H1 (cell line): ENCODE data around the gene KPNA3. TPM values are rescaled to one million over a fixed set of nuclear protein-coding genes. Genes with fewer than 3 reads are reported as not detected.

Experiments used
- CTCF ChIA-PET: fragments of 300-600 bp; sonication (Branson Sonifier 250); formaldehyde crosslinking; loops from one replicate; lab custom pipeline; 2021; ENCODE audit not compliant: partially characterized antibody; lab: Charles Lee
- POLR2A ChIA-PET: fragments of 300-600 bp; sonication (Branson Sonifier 250); formaldehyde crosslinking; loops from one replicate; lab custom pipeline; 2021; ENCODE audit warnings: inconsistent platforms; ENCODE audit not compliant: partially characterized antibody; lab: Charles Lee
- DNase-seq, 2 experiments: peaks; one replicate each; pipeline versions ENCODE4 v3.0.0 to v3.0.0-alpha.2; 2010 to 2022; ENCODE audit warnings: low spot score in 2 of 2, low read depth in 1 of 2, mixed read lengths in 1 of 2
- FAIRE-seq: peaks from 2 replicates; lab custom pipeline; 2011; peaks lifted over from hg19 to GRCh38; lab: Jason Lieb, UNC
- H2AFZ ChIP-seq: 2 replicates; pipeline ENCODE4 v1.8.1; 2012; ENCODE audit warnings: low read length, inconsistent platforms
- H2AK5ac ChIP-seq: 2 replicates; pipeline ENCODE4 v1.6.1; 2013; ENCODE audit warnings: low read depth, low read length
- H2BK120ac ChIP-seq: replicated peaks from 2 replicates; pipeline ENCODE3; 2013; ENCODE audit warnings: low read depth, low read length, inconsistent platforms
- H2BK12ac ChIP-seq: 2 replicates; pipeline ENCODE4 v1.6.1; 2013; ENCODE audit warnings: low read depth, low read length
- H2BK15ac ChIP-seq: 2 replicates; pipeline ENCODE4 v1.6.1; 2013; ENCODE audit warnings: low read length
- H2BK20ac ChIP-seq: 2 replicates; pipeline ENCODE4 v1.6.1; 2013; ENCODE audit warnings: low read length
- H2BK5ac ChIP-seq: 2 replicates; pipeline ENCODE4 v1.6.1; 2013; ENCODE audit warnings: low read depth, low read length
- H3K14ac ChIP-seq: 2 replicates; pipeline ENCODE4 v1.6.1; 2013; ENCODE audit warnings: inconsistent platforms; ENCODE audit not compliant: insufficient read length
- H3K18ac ChIP-seq: 2 replicates; pipeline ENCODE4 v1.6.1; 2013; ENCODE audit warnings: low read length; ENCODE audit errors: extremely low read depth
- H3K23ac ChIP-seq: 2 replicates; pipeline ENCODE4 v1.6.1; 2013; ENCODE audit warnings: inconsistent platforms; ENCODE audit not compliant: insufficient read length
- H3K23me2 ChIP-seq: 2 replicates; pipeline ENCODE4 v1.6.1; 2013; ENCODE audit warnings: low read depth, low read length
- H3K27ac ChIP-seq: 2 replicates; pipeline ENCODE4 v1.6.1; 2011; ENCODE audit warnings: low read depth, low read length, inconsistent platforms
- H3K27me3 ChIP-seq, 4 experiments: replicated peaks in 1 of 4; 1 replicate in 1 of 4; 2 replicates in 3 of 4; pipeline versions ENCODE4 v1.6.1 to v1.8.1; 2011 to 2013; ENCODE audit warnings: low read length in 3 of 4, mild to moderate bottlenecking in 3 of 4, inconsistent platforms in 2 of 4, mixed read lengths in 2 of 4, moderate library complexity in 1 of 4; ENCODE audit not compliant: control insufficient read depth in 3 of 4, insufficient read depth in 3 of 4; ENCODE audit errors: extremely low read depth in 1 of 4
- H3K36me3 ChIP-seq, 4 experiments: 2 replicates each; pipeline versions ENCODE4 v1.6.1 to v1.8.1; 2011 to 2013; ENCODE audit warnings: mild to moderate bottlenecking in 4 of 4, low read length in 3 of 4, moderate library complexity in 2 of 4, control low read depth in 1 of 4, inconsistent platforms in 1 of 4; ENCODE audit not compliant: insufficient read depth in 4 of 4, control insufficient read depth in 2 of 4
- H3K4ac ChIP-seq: replicated peaks from 2 replicates; pipeline ENCODE3; 2013; ENCODE audit warnings: low read length, low read depth, mixed read lengths, inconsistent platforms; ENCODE audit not compliant: insufficient read length
- H3K4me1 ChIP-seq, 4 experiments: replicated peaks in 1 of 4; 1 replicate in 1 of 4; 2 replicates in 3 of 4; pipeline versions ENCODE4 v1.6.1 to v1.8.1; 2011 to 2013; ENCODE audit warnings: low read length in 3 of 4, inconsistent platforms in 2 of 4, mixed read lengths in 1 of 4; ENCODE audit not compliant: insufficient read depth in 4 of 4, control insufficient read depth in 3 of 4
- H3K4me2 ChIP-seq, 2 experiments: 2 replicates each; pipeline versions ENCODE4 v1.6.1 to v1.8.1; 2011 to 2013; ENCODE audit warnings: low read depth in 2 of 2, low read length in 2 of 2, control low read depth in 1 of 2, inconsistent platforms in 1 of 2, mild to moderate bottlenecking in 1 of 2; ENCODE audit not compliant: insufficient read depth in 1 of 2
- H3K4me3 ChIP-seq, 4 experiments: fragments of 200-600, 300-600 bp in 1 of 4; sonication (generic), shearing (Covaris generic), sonication (Bioruptor Twin) in 1 of 4; 2 replicates each; pipeline versions ENCODE4 v1.5.1 to v1.8.1; 2011 to 2016; ENCODE audit warnings: low read length in 4 of 4, low read depth in 3 of 4, control low read depth in 2 of 4, inconsistent platforms in 2 of 4, mild to moderate bottlenecking in 2 of 4, mixed read lengths in 1 of 4, moderate library complexity in 1 of 4; ENCODE audit not compliant: insufficient read depth in 2 of 4; ENCODE audit errors: extremely low read depth in 1 of 4
- H3K56ac ChIP-seq: replicated peaks from 2 replicates; pipeline ENCODE3; 2013; ENCODE audit warnings: low read depth, mild to moderate bottlenecking, mixed read lengths, low read length, inconsistent platforms; ENCODE audit not compliant: insufficient read length
- H3K79me1 ChIP-seq: 2 replicates; pipeline ENCODE4 v1.6.1; 2013; ENCODE audit warnings: low read depth, low read length, control low read depth
- H3K79me2 ChIP-seq, 2 experiments: 2 replicates each; pipeline versions ENCODE4 v1.6.1 to v1.8.1; 2012 to 2013; ENCODE audit warnings: low read length in 2 of 2, mild to moderate bottlenecking in 2 of 2, inconsistent platforms in 1 of 2; ENCODE audit not compliant: insufficient read depth in 2 of 2, control insufficient read depth in 1 of 2
- H3K9ac ChIP-seq, 4 experiments: replicated peaks in 1 of 4; 1 replicate in 1 of 4; 2 replicates in 3 of 4; pipeline versions ENCODE4 v1.6.1 to v1.8.1; 2011 to 2013; ENCODE audit warnings: low read depth in 3 of 4, low read length in 3 of 4, control low read depth in 2 of 4, mild to moderate bottlenecking in 2 of 4, moderate library complexity in 2 of 4, inconsistent platforms in 1 of 4; ENCODE audit errors: extremely low read depth in 1 of 4
- H3K9me3 ChIP-seq, 2 experiments: 2 replicates each; pipeline versions ENCODE4 v1.6.1 to v1.8.1; 2012 to 2013; ENCODE audit warnings: mild to moderate bottlenecking in 2 of 2, moderate library complexity in 2 of 2, control low read depth in 1 of 2, inconsistent platforms in 1 of 2, low read depth in 1 of 2, low read length in 1 of 2, mixed read lengths in 1 of 2; ENCODE audit not compliant: insufficient read depth in 2 of 2
- H4K20me1 ChIP-seq, 2 experiments: replicated peaks in 1 of 2; 2 replicates each; pipeline versions ENCODE3 to v1.8.1; 2011 to 2013; ENCODE audit warnings: inconsistent platforms in 2 of 2, low read length in 2 of 2, mild to moderate bottlenecking in 1 of 2; ENCODE audit not compliant: insufficient read depth in 2 of 2, control insufficient read depth in 1 of 2
- H4K5ac ChIP-seq: 2 replicates; pipeline ENCODE4 v1.6.1; 2013; ENCODE audit warnings: low read length, low read depth, mixed read lengths, inconsistent platforms; ENCODE audit not compliant: insufficient read length
- H4K8ac ChIP-seq: 2 replicates; pipeline ENCODE4 v1.8.0; 2013; ENCODE audit warnings: mild to moderate bottlenecking, moderate library complexity, low read length, inconsistent platforms; ENCODE audit not compliant: insufficient read depth; ENCODE audit errors: extremely low read depth
- H4K91ac ChIP-seq: replicated peaks from 2 replicates; pipeline ENCODE3; 2013; ENCODE audit warnings: low read length, mixed read lengths, inconsistent platforms; ENCODE audit not compliant: insufficient read length
- CTBP2 ChIP-seq: IDR thresholded peaks from 2 replicates; pipeline ENCODE4 v1.7.0; 2011; ENCODE audit warnings: borderline replicate concordance, mild to moderate bottlenecking, moderate library complexity, mixed read lengths, low read length; ENCODE audit not compliant: insufficient read depth, insufficient read length
- WGBS, 2 experiments: shearing (Covaris generic) in 1 of 2; methylation state at CpG; one replicate each; pipeline versions ENCODE4 v1.1.6 to v1.1.7; 2013 to 2015; ENCODE audit warnings: low lambda C conversion rate in 2 of 2, mixed read lengths in 2 of 2, inconsistent platforms in 1 of 2, low coverage in 1 of 2, missing lambda C conversion rate in 1 of 2; ENCODE audit not compliant: insufficient replicate concordance in 2 of 2, insufficient coverage in 1 of 2, insufficient read length in 1 of 2; ENCODE audit errors: extremely low coverage in 1 of 2, missing lambda C conversion rate in 1 of 2; 5-methylcytosine and 5-hydroxymethylcytosine counted together
- polyA plus RNA-seq, 7 experiments: library from polyadenylated mRNA; depleted of rRNA in 3 of 7; stranded (reverse) in 5 of 7; unstranded in 2 of 7; fragments of >200 nt in 5 of 7; fragments of 200-250 nt in 2 of 7; gene quantifications; 1 replicate in 5 of 7; 2 replicates in 1 of 7; 4 replicates in 1 of 7; pipeline versions ENCODE4 v1.2.1 to v1.2.3, GENCODE V29; 2011 to 2013; ENCODE audit warnings: missing spikeins in 2 of 7, mixed read lengths in 2 of 7
- total RNA-seq: library from RNA; stranded (reverse); fragmentation: NEBNext Ultra II Directional; extraction: Animal tissue kit (Norgen Biotek cat#: 25700); gene quantifications from 2 replicates; pipeline ENCODE4 v1.2.1, GENCODE V29; 2021

The KPNA3 gene
- total and polyA plus RNA-seq, 2 of the 8 experiments (the other 6 are each of a cell fraction or from before 2014, with no cell fraction given), result 21.4 to 63.2 TPM

- FAIRE-seq, result no peak
- H3K56ac ChIP-seq, result no peak overlapping the region
- TF ChIP-seq CTBP2, result no peak
- TF ChIP-seq, all 59 proteins: peak for 0
- Histone ChIP-seq H3K4me2 (no peak overlapping the region), H3K9me3 (peaks cover 0 to 3% of the 10 kb centered on the region in 2 experiments; a peak in 1 of 4 replicates), H2BK20ac (no peak overlapping the region), H3K4ac (no peak overlapping the region), H2BK15ac (no peak overlapping the region), H3K79me2 (no peaks in the 10 kb centered on the region), H3K23me2 (no peaks in the 10 kb centered on the region), H3K4me3 (no peak overlapping the region), H3K9ac (no peak overlapping the region), H3K27me3 (no peaks in the 10 kb centered on the region), H4K20me1 (peaks cover 0 to 2% of the 10 kb centered on the region in 2 experiments), H2AK5ac (no peak overlapping the region), H2BK12ac (no peak overlapping the region), H3K23ac (no peak overlapping the region), H2BK120ac (no peak overlapping the region), H3K27ac (no peak overlapping the region), H4K91ac (no peak overlapping the region), H3K36me3 (peaks cover 0 to 30% (median 11%) of the 10 kb centered on the region in 4 experiments; a peak in 4 of 8 replicates), H4K8ac (no peak overlapping the region), H2BK5ac (no peak overlapping the region), H3K79me1 (no peaks in the 10 kb centered on the region), H4K5ac (no peak overlapping the region), H3K4me1 (peaks cover 0 to 4% (median 0%) of the 10 kb centered on the region in 4 experiments; a peak in 2 of 7 replicates), H2AFZ (no peak overlapping the region), H3K14ac (no peak overlapping the region), H3K18ac (no peak overlapping the region)
- ChIA-PET CTCF (no interaction called here), POLR2A (no interaction called here)
- 91% methylated on average over 1 of the region's 1 CpG; no CpG with 5 or more reads in 1 of the 2 experiments for WGBS, 2 experiments
- no peak for DNase-seq
Observed at GRCh38 chr13:49714757-49715156, 77.7 kb downstream of the KPNA3 start.
